Endothelial cell of umbilical vein (primary cell): ENCODE results near the gene RANBP3. TPM values are rescaled to one million over a fixed set of nuclear protein-coding genes. Genes with fewer than 3 reads are reported as not detected.

Source experiments
- BruUV-seq: library from RNA; stranded (reverse); fragments of 400-500 nt; replicated peaks from 2 replicates; lab custom pipeline; 2021; lab: Mats Ljungman, UMichigan
- CTCF ChIA-PET: fragments of 300-600, 350-600 bp; sonication (Branson Sonifier 250); formaldehyde crosslinking; loops from one replicate; lab custom pipeline; 2021; ENCODE audit warnings: antibody characterized with exemption, inconsistent platforms; lab: Charles Lee
- POLR2A ChIA-PET: fragments of 300-600, 350-600 bp; sonication (Branson Sonifier 250); formaldehyde crosslinking; loops from one replicate; lab custom pipeline; 2021; ENCODE audit warnings: antibody characterized with exemption, inconsistent platforms; lab: Charles Lee
- DNase-seq: peaks from one replicate; pipeline ENCODE4 v3.0.0-alpha.2; 2011; ENCODE audit warnings: low read depth, low spot score
- FAIRE-seq: peaks from 2 replicates; lab custom pipeline; 2011; peaks lifted over from hg19 to GRCh38; lab: Jason Lieb, UNC
- H2AFZ ChIP-seq: 2 replicates; pipeline ENCODE4 v1.6.0; 2012; ENCODE audit warnings: low read depth, low read length, control low read depth, inconsistent platforms
- H3K27ac ChIP-seq: 2 replicates; pipeline ENCODE4 v1.5.1; 2011; ENCODE audit warnings: low read depth, mild to moderate bottlenecking, control low read depth, low read length, moderate library complexity; ENCODE audit not compliant: insufficient read depth
- H3K27me3 ChIP-seq, 2 experiments: 2 replicates each; pipeline versions ENCODE4 v1.6.0 to v1.6.1; 2011; ENCODE audit warnings: low read length in 2 of 2, mixed read lengths in 1 of 2; ENCODE audit not compliant: control insufficient read depth in 2 of 2, insufficient read depth in 2 of 2
- H3K36me3 ChIP-seq, 2 experiments: 2 replicates in 1 of 2; 3 replicates in 1 of 2; pipeline ENCODE4 v1.5.1; 2011; ENCODE audit warnings: low read length in 2 of 2, mild to moderate bottlenecking in 1 of 2, moderate library complexity in 1 of 2; ENCODE audit not compliant: control insufficient read depth in 2 of 2, insufficient read depth in 2 of 2; ENCODE audit errors: extremely low read depth in 1 of 2
- H3K4me1 ChIP-seq: 3 replicates; pipeline ENCODE4 v1.5.1; 2011; ENCODE audit warnings: mild to moderate bottlenecking, low read length; ENCODE audit not compliant: control insufficient read depth, insufficient read depth; ENCODE audit errors: extremely low read depth
- H3K4me2 ChIP-seq: 2 replicates; pipeline ENCODE4 v1.6.1; 2011; ENCODE audit warnings: low read length, control low read depth, mixed read lengths; ENCODE audit not compliant: insufficient read depth
- H3K4me3 ChIP-seq, 3 experiments: fragments of 200-600 bp in 1 of 3; sonication (generic), shearing (Covaris generic) in 1 of 3; replicated peaks in 1 of 3; 2 replicates each; pipeline ENCODE4 v1.5.1; 2011 to 2016; ENCODE audit warnings: control low read depth in 3 of 3, low read length in 3 of 3, mild to moderate bottlenecking in 2 of 3, inconsistent platforms in 1 of 3, low read depth in 1 of 3, moderate library complexity in 1 of 3; ENCODE audit not compliant: insufficient read depth in 1 of 3
- H3K79me2 ChIP-seq: 2 replicates; pipeline ENCODE4 v1.6.0; 2012; ENCODE audit warnings: low read length, inconsistent platforms; ENCODE audit not compliant: control insufficient read depth, insufficient read depth
- H3K9ac ChIP-seq: replicated peaks from 2 replicates; pipeline ENCODE3; 2011; ENCODE audit warnings: low read length, control low read depth; ENCODE audit not compliant: insufficient read depth; ENCODE audit errors: extremely low read depth
- H3K9me1 ChIP-seq: replicated peaks from 3 replicates; pipeline ENCODE4 v1.6.0; 2011; ENCODE audit warnings: mild to moderate bottlenecking, low read length; ENCODE audit not compliant: control insufficient read depth, insufficient read depth; ENCODE audit errors: extremely low read depth
- H3K9me3 ChIP-seq: replicated peaks from 2 replicates; pipeline ENCODE4 v1.5.1; 2012; ENCODE audit warnings: low read length, inconsistent platforms; ENCODE audit not compliant: control insufficient read depth, insufficient read depth
- H4K20me1 ChIP-seq: replicated peaks from 2 replicates; pipeline ENCODE3; 2011; ENCODE audit warnings: mild to moderate bottlenecking, low read length; ENCODE audit not compliant: control insufficient read depth, insufficient read depth; ENCODE audit errors: extremely low read depth
- EZH2 ChIP-seq: IDR thresholded peaks from 2 replicates; pipeline ENCODE4 v1.6.1; 2012; ENCODE audit warnings: borderline replicate concordance, low read depth, mild to moderate bottlenecking, moderate library complexity, low read length, inconsistent platforms; ENCODE audit not compliant: severe bottlenecking
- FOS ChIP-seq: IDR thresholded peaks from 2 replicates; pipeline ENCODE4 v1.6.1; 2011; ENCODE audit warnings: mild to moderate bottlenecking, low read length, moderate library complexity, borderline replicate concordance; ENCODE audit not compliant: insufficient read depth
- GATA2 ChIP-seq: IDR thresholded peaks from 2 replicates; pipeline ENCODE4 v1.7.0; 2011; ENCODE audit warnings: low read depth, mild to moderate bottlenecking, moderate library complexity, mixed read lengths, low read length; ENCODE audit not compliant: insufficient read length, insufficient read depth
- JUN ChIP-seq: IDR thresholded peaks from 2 replicates; pipeline ENCODE4 v1.6.1; 2011; ENCODE audit warnings: borderline replicate concordance, low read depth; ENCODE audit not compliant: insufficient read length, insufficient read depth
- MAX ChIP-seq: IDR thresholded peaks from 2 replicates; pipeline ENCODE4 v1.6.1; 2011; ENCODE audit not compliant: insufficient read depth, insufficient read length
- POLR2A ChIP-seq: IDR thresholded peaks from 2 replicates; pipeline ENCODE4 v1.6.1; 2012; ENCODE audit warnings: low read depth, mild to moderate bottlenecking, control low read depth, low read length
- dilution Hi-C: fragments of 300-500 bp; cut with MboI; formaldehyde crosslinking; loops from one replicate; pipeline ENCODE4 v1.15.0; 2019; ENCODE audit warnings: low sequenced_read_pairs; ENCODE audit not compliant: extremely low pct_ligation_motif_present
- intact Hi-C: fragments of 100-400 bp; cut with micrococcal nuclease; formaldehyde crosslinking; loops from one replicate; pipeline ENCODE4 v1.10.0; 2022
- polyA plus RNA-seq, 4 experiments: library from polyadenylated mRNA; depleted of rRNA in 3 of 4; stranded (reverse) in 3 of 4; unstranded in 1 of 4; fragments of >200 nt; gene quantifications; 2 replicates each; pipeline versions ENCODE4 v1.2.1 to v1.2.3, GENCODE V29; 2011 to 2012; ENCODE audit warnings: missing spikeins in 1 of 4
- total RNA-seq: library from RNA; stranded (reverse); gene quantifications from 2 replicates; pipeline ENCODE4 v1.2.3, GENCODE V29; 2021
- TF ChIP-seq, protein P1 (sequence below), 2 donors: IDR thresholded peaks; 1 replicate in 1 of 2; 2 replicates in 1 of 2; pipeline ENCODE4 v1.5.1; 2011; ENCODE audit warnings: low read length in 2 of 2, mild to moderate bottlenecking in 2 of 2, moderate library complexity in 2 of 2, control low read depth in 1 of 2, inconsistent platforms in 1 of 2, low read depth in 1 of 2; ENCODE audit not compliant: insufficient read depth in 1 of 2; ENCODE audit errors: extremely low read depth in 1 of 2

The RANBP3 gene
- total and polyA plus RNA-seq, 2 donors (not counting 3 experiments of a cell fraction or from before 2014, with no cell fraction given), result 72.3 to 85.3 TPM

GRCh38 chr19:5943623-5944022 is 34.3 kb downstream of the RANBP3 start:
- Histone ChIP-seq H3K4me2 (no peak overlapping the region), H3K36me3 (peaks cover 4 to 14% of the 10 kb centered on the region in 2 experiments), H3K4me3 (no peak overlapping the region), H3K27me3 (no peaks in the 10 kb centered on the region), H3K9me1 (no peaks in the 10 kb centered on the region), H3K4me1 (no peaks in the 10 kb centered on the region), H3K27ac (no peak overlapping the region), H4K20me1 (no peaks in the 10 kb centered on the region), H2AFZ (no peak overlapping the region), H3K9me3 (no peaks in the 10 kb centered on the region), H3K79me2 (peaks cover 10% of the 10 kb centered on the region), H3K9ac (no peak overlapping the region)
- FAIRE-seq (no peak), DNase-seq (no peak)
- ChIA-PET CTCF (interaction anchor here (0.6 to 1.9 kb wide), 2 partner anchors 23 to 170 kb away, joined by 3 to 5 read pairs; no protein-coding TSS in a partner anchor), POLR2A (no interaction called here)
- dilution Hi-C loops (no loop called here), intact Hi-C loops (no loop called here)
- no peak for TF ChIP-seq GATA2
- peak; percentile 14 for TF ChIP-seq JUN
- no peak for TF ChIP-seq FOS
- no TSS peak for BruUV-seq

- Histone ChIP-seq H3K27ac (no peak overlapping the region), H3K9me1 (no peaks in the 10 kb centered on the region), H2AFZ (no peak overlapping the region), H3K27me3 (no peaks in the 10 kb centered on the region), H3K79me2 (peaks cover 10% of the 10 kb centered on the region), H3K4me1 (no peaks in the 10 kb centered on the region), H3K9me3 (no peaks in the 10 kb centered on the region), H3K4me3 (no peak overlapping the region), H3K4me2 (no peak overlapping the region), H3K9ac (no peak overlapping the region), H4K20me1 (no peaks in the 10 kb centered on the region), H3K36me3 (peaks cover 4 to 14% of the 10 kb centered on the region in 2 experiments)
- CTCF ChIA-PET, result interaction anchor here (0.7 to 1.9 kb wide), 3 partner anchors 8 to 25 kb away, joined by 3 to 6 read pairs (median 5); no protein-coding TSS in a partner anchor
- intact Hi-C loops (no loop called here), dilution Hi-C loops (no loop called here)
- TF ChIP-seq POLR2A (no peak), JUN (no peak), EZH2 (no peak), MAX (no peak)
- TF ChIP-seq, protein P1, sequence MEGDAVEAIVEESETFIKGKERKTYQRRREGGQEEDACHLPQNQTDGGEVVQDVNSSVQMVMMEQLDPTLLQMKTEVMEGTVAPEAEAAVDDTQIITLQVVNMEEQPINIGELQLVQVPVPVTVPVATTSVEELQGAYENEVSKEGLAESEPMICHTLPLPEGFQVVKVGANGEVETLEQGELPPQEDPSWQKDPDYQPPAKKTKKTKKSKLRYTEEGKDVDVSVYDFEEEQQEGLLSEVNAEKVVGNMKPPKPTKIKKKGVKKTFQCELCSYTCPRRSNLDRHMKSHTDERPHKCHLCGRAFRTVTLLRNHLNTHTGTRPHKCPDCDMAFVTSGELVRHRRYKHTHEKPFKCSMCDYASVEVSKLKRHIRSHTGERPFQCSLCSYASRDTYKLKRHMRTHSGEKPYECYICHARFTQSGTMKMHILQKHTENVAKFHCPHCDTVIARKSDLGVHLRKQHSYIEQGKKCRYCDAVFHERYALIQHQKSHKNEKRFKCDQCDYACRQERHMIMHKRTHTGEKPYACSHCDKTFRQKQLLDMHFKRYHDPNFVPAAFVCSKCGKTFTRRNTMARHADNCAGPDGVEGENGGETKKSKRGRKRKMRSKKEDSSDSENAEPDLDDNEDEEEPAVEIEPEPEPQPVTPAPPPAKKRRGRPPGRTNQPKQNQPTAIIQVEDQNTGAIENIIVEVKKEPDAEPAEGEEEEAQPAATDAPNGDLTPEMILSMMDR (IDR thresholded peaks at IDR 0.05; ENCODE audit: extremely low read depth in 1 of 2, insufficient read depth in 1 of 2, low read depth in 1 of 2, low read length in 2 of 2), result no peak
- no TSS peak for BruUV-seq
- DNase-seq (no peak), FAIRE-seq (no peak)
- POLR2A ChIA-PET, result no interaction called here
Measured at GRCh38 chr19:5943045-5943444, 34.9 kb downstream of the RANBP3 start.
